Muscle layer of duodenum (tissue), 2 donors: Measurements from ENCODE around the gene PEX11G.
A peak's percentile ranks its signal among the peaks of the same experiment; 100 is the strongest.

Source experiments
- H3K27ac ChIP-seq: one replicate; pipeline ENCODE4 v1.7.0; 2013; ENCODE audit warnings: mild to moderate bottlenecking, low read length
- H3K27me3 ChIP-seq: one replicate; pipeline ENCODE4 v1.7.0; 2013; ENCODE audit warnings: low read depth, mild to moderate bottlenecking, control low read depth, low read length
- H3K36me3 ChIP-seq, 2 donors: one replicate each; pipeline ENCODE4 v1.7.0; 2013; ENCODE audit warnings: low read length in 2 of 2, control low read depth in 1 of 2, mild to moderate bottlenecking in 1 of 2; ENCODE audit not compliant: insufficient read depth in 2 of 2, control insufficient read depth in 1 of 2
- H3K4me1 ChIP-seq, 2 donors: one replicate each; pipeline ENCODE4 v1.7.0; 2013; ENCODE audit warnings: low read length in 2 of 2, mild to moderate bottlenecking in 2 of 2, control low read depth in 1 of 2, moderate library complexity in 1 of 2; ENCODE audit not compliant: insufficient read depth in 2 of 2, control insufficient read depth in 1 of 2
- H3K4me3 ChIP-seq, 2 donors: one replicate each; pipeline ENCODE4 v1.7.0; 2013; ENCODE audit warnings: low read length in 2 of 2, low read depth in 1 of 2, mild to moderate bottlenecking in 1 of 2
- H3K9me3 ChIP-seq, 2 donors: one replicate each; pipeline ENCODE4 v1.7.0; 2013; ENCODE audit warnings: low read length in 2 of 2, control low read depth in 1 of 2, mild to moderate bottlenecking in 1 of 2; ENCODE audit not compliant: control insufficient read depth in 1 of 2
- donor health status: healthy.

PEX11G gene

DNA sequence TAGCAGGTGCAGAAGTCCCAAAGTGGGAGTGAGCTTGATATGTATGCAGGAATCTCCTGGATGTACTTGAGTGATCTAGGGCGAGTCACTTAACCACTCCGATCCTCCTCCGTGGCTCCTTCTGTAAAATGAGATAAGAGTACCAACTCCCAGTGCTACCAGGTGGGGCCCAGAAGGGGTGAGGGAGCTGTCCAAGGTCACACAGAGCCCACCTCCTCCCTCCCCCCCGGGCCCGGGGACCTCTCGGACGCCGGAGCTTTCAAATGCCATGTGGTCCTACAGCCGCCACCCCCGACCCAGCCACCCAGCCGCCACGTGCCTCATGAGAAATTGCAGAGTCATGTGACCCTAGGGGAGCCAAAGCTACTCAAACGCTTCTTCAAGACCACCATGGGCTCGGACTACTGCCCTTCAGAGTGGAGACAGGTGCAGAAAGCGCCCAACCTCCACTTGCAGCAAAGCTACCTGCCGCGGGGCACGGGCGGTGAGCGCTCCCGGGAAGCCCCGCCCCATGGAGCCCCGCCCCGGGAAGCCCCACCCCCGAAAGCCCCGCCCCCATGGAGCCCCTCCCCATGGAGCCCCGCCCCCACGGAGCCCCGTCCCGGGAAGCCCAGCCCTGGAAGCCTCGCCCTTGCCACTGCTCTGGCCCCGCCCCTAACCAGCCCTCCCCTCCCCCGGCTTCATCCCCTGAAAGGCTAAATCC, 17.0 kb upstream of the PEX11G start:
- no peaks in the 10 kb centered on the region for H3K27me3 ChIP-seq
- H3K27ac ChIP-seq: no peak overlapping the region
- H3K36me3 ChIP-seq: no peaks in the 10 kb centered on the region
- H3K4me1 ChIP-seq: peaks cover 0 to 17% of the 10 kb centered on the region in 2 donors
- H3K4me3 ChIP-seq: peak overlapping the region in 1 of 2 donors; percentile 23
- H3K9me3 ChIP-seq: no peaks in the 10 kb centered on the region

DNA sequence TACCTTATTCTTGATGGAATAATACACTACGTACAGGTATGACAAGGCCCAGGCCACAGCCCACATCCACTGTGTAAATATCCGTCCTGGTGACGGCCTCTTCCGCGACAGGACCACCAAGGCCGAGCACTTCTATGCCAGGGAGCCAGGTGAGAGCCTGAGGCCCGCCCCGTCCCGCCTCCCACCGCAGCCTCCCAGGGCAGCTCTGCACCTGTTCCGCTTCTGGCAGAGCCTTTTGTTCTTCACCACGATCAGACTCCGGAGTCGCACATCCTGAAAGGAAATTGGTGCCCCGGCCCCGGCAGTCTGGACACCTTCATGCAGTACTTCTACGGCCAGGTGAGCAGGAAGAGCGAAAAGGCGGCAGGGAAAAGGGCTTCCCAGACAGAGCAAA, 16.4 kb upstream of the PEX11G start:
- no peaks in the 10 kb centered on the region for H3K27me3 ChIP-seq
- H3K36me3 ChIP-seq: no peaks in the 10 kb centered on the region
- no peaks in the 10 kb centered on the region for H3K9me3 ChIP-seq
- peak overlapping the region in 1 of 2 donors; percentile 23 for H3K4me3 ChIP-seq
- no peak overlapping the region for H3K27ac ChIP-seq
- H3K4me1 ChIP-seq: peaks cover 0 to 21% of the 10 kb centered on the region in 2 donors

DNA sequence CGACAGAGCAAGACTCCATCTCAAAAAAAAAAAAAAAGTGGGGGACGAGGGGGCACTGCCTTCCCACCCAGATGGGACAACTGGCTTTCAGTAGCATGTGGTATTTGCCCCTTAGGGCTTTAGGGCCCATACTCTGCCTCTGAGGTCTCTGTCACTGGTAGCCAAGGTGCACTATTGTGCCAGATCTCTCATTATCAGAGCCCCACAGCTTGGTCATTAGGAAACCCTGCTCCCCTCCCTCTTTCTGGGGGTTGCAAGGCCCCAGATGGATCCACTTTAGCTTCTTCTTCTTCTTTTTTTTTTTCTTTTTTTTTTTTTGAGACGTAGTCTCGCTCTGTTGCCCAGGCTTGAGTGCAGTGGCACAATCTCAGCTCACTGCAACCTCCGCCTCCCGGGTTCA, 15.8 kb upstream of the PEX11G start:
- Histone ChIP-seq H3K27ac (no peak overlapping the region), H3K9me3 (no peaks in the 10 kb centered on the region), H3K36me3 (no peaks in the 10 kb centered on the region), H3K27me3 (no peaks in the 10 kb centered on the region), H3K4me1 (peaks cover 0 to 21% of the 10 kb centered on the region in 2 donors), H3K4me3 (no peak overlapping the region)

DNA sequence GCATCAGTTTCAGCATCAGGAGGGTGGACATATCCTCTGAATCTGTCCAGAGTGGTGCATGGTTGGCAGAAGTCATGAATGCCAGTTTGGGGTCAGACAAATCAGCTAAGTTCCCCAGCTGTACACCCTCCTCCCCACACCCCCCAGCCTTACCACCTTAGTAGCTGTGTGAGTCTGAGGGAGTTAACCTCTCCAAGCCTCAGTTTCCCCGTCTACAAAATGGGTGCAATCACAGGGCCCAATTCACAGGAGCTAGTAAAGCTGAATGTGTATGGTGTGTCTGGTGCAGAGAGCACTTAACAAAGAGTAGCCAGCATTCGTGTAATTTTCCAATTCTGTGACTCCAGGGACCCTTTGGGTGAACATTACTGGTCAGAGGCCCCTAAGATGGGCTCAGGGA, 13.7 kb upstream of the PEX11G start:
- no peak overlapping the region for H3K27ac ChIP-seq
- no peaks in the 10 kb centered on the region for H3K27me3 ChIP-seq
- H3K4me3 ChIP-seq: no peak overlapping the region
- H3K4me1 ChIP-seq: peaks cover 0 to 17% of the 10 kb centered on the region in 2 donors
- H3K9me3 ChIP-seq: no peaks in the 10 kb centered on the region
- H3K36me3 ChIP-seq: no peaks in the 10 kb centered on the region

DNA sequence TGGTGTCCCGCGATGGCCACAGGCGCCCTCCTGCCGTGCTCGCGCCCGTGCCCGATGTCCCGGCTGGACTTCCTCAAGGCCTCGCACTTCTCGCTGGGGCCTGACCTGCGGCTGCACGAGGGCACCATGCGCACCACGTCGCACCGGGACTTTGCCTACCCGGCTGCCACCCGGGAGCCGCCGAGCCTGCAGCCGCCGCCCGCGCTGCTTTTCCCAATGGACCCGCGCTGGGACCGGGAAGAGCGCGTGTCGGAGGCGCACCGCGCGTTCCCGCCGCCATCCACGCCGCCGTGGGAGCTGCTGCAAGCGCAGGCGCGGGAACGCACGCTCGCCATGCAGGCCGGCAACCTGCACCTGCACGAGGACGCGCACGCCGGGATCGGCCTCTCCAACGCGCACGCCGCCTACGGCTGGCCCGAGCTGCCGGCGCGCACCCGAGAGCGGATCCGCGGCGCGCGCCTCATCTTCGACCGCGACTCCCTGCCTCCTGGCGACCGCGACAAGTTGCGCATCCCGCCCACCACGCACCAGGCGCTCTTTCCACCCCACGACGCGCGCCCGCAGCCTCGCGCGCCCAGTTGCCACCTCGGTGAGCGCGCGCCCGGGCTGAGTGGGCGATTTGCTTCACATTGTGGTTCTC, 12.1 kb upstream of the PEX11G start:
- Histone ChIP-seq H3K4me1 (peaks cover 0 to 17% of the 10 kb centered on the region in 2 donors), H3K27me3 (no peaks in the 10 kb centered on the region), H3K27ac (no peak overlapping the region), H3K4me3 (peak overlapping the region in 1 of 2 donors; percentile 69), H3K9me3 (no peaks in the 10 kb centered on the region), H3K36me3 (no peaks in the 10 kb centered on the region)

DNA sequence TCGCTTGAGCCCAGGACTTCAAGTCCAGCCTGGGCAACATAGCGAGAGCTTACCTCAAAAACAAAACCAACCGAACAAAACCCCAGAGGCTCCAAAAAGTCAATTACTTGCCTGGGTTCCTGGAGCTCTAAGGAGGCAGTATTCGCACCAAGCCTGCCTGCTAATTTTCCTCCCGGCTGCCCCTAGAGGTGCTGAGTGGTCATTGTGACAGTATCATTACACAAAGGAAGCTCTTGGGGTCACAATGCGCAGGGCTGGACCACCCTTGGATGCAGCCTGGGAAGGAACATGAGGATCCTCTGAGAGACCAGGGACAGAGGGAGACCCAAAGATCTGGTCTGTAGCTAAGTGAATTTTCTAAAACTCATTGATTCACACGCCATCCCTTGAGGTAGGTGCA, 8.5 kb upstream of the PEX11G start:
- Histone ChIP-seq H3K36me3 (no peaks in the 10 kb centered on the region), H3K4me1 (peaks cover 0 to 12% of the 10 kb centered on the region in 2 donors), H3K27me3 (no peaks in the 10 kb centered on the region), H3K4me3 (no peak overlapping the region), H3K9me3 (no peaks in the 10 kb centered on the region), H3K27ac (no peak overlapping the region)

DNA sequence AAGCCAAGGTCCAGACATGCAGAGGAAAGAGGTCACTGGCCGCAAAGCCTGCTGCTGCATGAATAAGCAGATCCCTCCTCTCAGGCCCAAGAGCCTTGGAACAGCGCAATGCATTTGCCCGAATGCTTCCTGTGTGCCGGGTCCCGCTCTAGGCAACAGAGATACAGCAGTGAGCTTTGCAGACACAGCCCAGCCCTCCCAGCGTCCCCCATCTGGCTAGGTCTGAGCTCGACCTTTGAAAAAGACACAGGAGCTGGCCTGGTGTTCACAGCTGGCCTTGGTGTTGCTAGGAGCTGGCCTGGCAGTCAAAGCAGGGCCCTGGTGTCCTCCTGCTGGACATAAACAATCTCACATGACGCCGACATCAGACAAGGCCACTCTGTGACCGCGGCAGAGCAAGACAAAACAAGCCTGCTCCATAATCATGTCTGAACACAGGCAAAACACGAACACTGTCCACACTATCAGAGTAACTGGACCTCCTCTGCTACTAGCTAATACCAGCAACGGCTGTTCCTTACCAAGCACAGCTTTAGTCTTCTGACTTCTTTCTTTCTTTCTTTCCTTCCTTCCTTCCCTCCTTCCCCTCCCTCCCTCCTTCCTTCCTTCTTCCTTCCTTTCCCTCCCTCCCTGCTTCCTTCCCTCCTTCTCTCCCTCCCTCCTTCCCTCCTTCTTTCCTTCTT, 5.7 kb upstream of the PEX11G start:
- H3K27me3 ChIP-seq: no peaks in the 10 kb centered on the region
- H3K27ac ChIP-seq: peak overlapping the region; percentile 33
- no peaks in the 10 kb centered on the region for H3K9me3 ChIP-seq
- H3K4me3 ChIP-seq: no peak overlapping the region
- H3K36me3 ChIP-seq: no peaks in the 10 kb centered on the region
- peaks cover 0 to 1% of the 10 kb centered on the region in 2 donors for H3K4me1 ChIP-seq

DNA sequence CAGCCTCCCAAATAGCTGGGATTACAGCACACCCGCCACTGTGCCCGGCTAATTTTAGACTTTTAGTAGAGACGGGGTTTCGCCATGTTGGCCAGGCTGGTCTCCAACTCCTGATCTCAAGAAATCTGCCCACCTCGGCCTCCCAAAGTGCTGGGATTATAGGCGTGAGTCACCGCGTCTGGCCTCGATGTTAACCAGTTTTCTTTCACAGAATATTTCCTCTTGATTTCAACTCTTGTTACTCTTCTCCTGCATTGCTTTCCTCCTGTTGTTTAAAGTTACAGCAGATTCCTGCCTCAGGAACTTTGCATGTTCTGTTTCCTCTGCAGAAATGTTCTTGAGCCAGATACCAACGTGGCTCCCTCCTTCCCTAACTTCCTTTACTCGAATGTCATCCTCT, 3.7 kb upstream of the PEX11G start:
- Histone ChIP-seq H3K4me3 (no peak overlapping the region), H3K27ac (no peak overlapping the region), H3K27me3 (no peaks in the 10 kb centered on the region), H3K4me1 (peaks cover 0 to 6% of the 10 kb centered on the region in 2 donors), H3K9me3 (no peaks in the 10 kb centered on the region), H3K36me3 (no peaks in the 10 kb centered on the region)

DNA sequence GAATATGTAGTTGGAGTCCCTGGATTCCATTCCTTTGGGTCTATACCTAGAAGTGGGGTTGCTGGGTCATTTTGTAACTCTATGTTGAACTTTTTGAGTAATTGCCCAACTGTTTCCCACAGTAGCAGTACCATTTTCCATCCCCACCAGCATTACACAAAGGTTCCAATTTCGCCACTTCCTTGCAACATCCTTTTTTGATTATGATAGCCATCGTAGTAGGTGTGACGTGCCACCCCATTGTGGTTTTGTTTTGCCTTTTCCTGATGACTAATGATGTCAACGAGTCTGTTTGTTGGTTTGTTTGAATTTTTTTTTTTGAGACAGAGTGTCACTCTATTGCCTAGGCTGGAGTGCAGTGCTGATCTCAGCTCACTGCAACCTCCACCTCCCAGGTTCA, 3.3 kb upstream of the PEX11G start:
- Histone ChIP-seq H3K36me3 (no peaks in the 10 kb centered on the region), H3K9me3 (no peaks in the 10 kb centered on the region), H3K4me1 (peaks cover 0 to 6% of the 10 kb centered on the region in 2 donors), H3K4me3 (no peak overlapping the region), H3K27me3 (no peaks in the 10 kb centered on the region), H3K27ac (no peak overlapping the region)

DNA sequence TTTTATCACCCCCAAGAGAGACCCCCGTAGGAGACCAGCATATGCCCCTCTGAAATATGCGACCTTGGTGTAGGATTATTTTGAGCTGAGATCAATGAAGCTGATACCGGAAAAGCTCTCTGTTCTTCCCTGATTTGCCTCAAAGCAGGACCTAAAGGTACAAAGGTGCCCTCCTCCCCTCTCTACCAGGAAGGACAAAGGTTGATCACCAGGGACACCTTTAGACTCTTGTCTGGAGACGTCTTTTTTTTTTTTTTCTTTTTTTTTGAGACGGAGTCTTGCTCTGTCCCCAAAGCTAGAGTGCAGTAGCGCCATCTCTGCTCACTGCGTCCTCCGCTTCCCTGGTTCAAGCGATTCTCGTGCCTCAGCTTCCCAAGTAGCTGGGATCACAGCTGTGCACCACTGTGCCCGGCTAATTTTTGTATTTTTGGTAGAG, 792 bp upstream of the PEX11G start:
- peak overlapping the region in 1 of 2 donors; percentile 65 for H3K4me3 ChIP-seq
- peak overlapping the region; percentile 62 for H3K27ac ChIP-seq
- H3K4me1 ChIP-seq: peaks cover 0 to 6% of the 10 kb centered on the region in 2 donors
- H3K36me3 ChIP-seq: no peaks in the 10 kb centered on the region
- H3K27me3 ChIP-seq: no peaks in the 10 kb centered on the region
- no peaks in the 10 kb centered on the region for H3K9me3 ChIP-seq

DNA sequence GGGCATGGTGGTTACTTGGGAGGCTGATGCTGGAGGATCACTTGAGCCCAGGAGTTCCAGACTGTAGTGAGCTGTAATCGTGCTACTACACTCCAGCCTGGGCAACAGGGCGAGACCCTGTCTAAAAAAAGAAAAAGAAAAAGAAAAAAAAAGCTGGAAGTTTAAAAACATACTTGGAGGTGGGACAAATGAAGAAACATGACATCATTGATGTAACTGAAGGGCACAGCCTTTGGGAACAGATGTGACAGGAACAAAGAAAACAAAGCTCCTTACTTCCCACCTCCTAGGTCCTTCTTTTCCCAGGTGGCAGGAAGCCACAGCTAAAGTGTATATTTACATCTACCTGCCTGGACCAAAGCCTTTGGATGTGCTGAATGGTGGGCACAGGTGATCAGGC, 1.9 kb downstream of the PEX11G start:
- Histone ChIP-seq H3K4me1 (peaks cover 0 to 9% of the 10 kb centered on the region in 2 donors), H3K9me3 (no peaks in the 10 kb centered on the region), H3K27me3 (no peaks in the 10 kb centered on the region), H3K27ac (no peak overlapping the region), H3K4me3 (no peak overlapping the region), H3K36me3 (no peaks in the 10 kb centered on the region)
